Left ventricle myocardium inferior (tissue), 1 donor: Measurements from ENCODE around the gene KRT8. TPM values are rescaled to one million over a fixed set of nuclear protein-coding genes. Genes with fewer than 3 reads are reported as not detected.

Source experiments
- DNase-seq: peaks from one replicate; pipeline ENCODE4 v3.0.0-alpha.2; 2020
- H3K27ac ChIP-seq: fragments of 200-600 bp; replicated peaks from 2 replicates; pipeline ENCODE4 v1.8.0; 2021
- H3K27me3 ChIP-seq: fragments of 200-600 bp; 2 replicates; pipeline ENCODE4 v1.8.0; 2021; ENCODE audit warnings: low read depth
- H3K36me3 ChIP-seq: fragments of 200-600 bp; 2 replicates; pipeline ENCODE4 v1.8.0; 2021
- H3K4me1 ChIP-seq: fragments of 200-600 bp; 2 replicates; pipeline ENCODE4 v1.8.0; 2021
- H3K4me3 ChIP-seq: fragments of 200-600 bp; 2 replicates; pipeline ENCODE4 v1.8.0; 2021; ENCODE audit warnings: mild to moderate bottlenecking, moderate library complexity
- H3K9me3 ChIP-seq: fragments of 200-600 bp; replicated peaks from 2 replicates; pipeline ENCODE4 v1.8.0; 2021
- CTCF ChIP-seq: fragments of 200-600 bp; IDR thresholded peaks from 2 replicates; pipeline ENCODE4 v1.8.0; 2021; ENCODE audit warnings: antibody characterized with exemption, mild to moderate bottlenecking, borderline replicate concordance
- intact Hi-C: fragments of 100-400 bp; cut with micrococcal nuclease; formaldehyde crosslinking; loops from one replicate; pipeline ENCODE4 v1.11.0; 2022
- total RNA-seq: library from RNA; stranded (reverse); fragmentation: NEBNext Ultra II Directional; extraction: Animal tissue kit (Norgen Biotek cat#: 25700); gene quantifications from one replicate; pipeline ENCODE4 v1.2.1, GENCODE V29; 2021
- donor health status: DM: no; HTN: yes; CAD: no; lungs with severe emphysema.

KRT8 gene
- total RNA-seq, 1 donor from 2014 or later, result 63.4 TPM

GRCh38 chr12:52920937-52921336 lies 16.1 kb upstream of the KRT8 start:
- DNase-seq, result no peak
- Histone ChIP-seq H3K4me3 (no peak overlapping the region), H3K27me3 (no peaks in the 10 kb centered on the region), H3K27ac (no peak overlapping the region), H3K36me3 (no peaks in the 10 kb centered on the region), H3K4me1 (peaks cover 14% of the 10 kb centered on the region), H3K9me3 (no peaks in the 10 kb centered on the region)
- TF ChIP-seq CTCF, result no peak
- intact Hi-C loops, result no loop called here

- DNase-seq, result no peak
- H3K27me3 ChIP-seq, result no peaks in the 10 kb centered on the region
- no peaks in the 10 kb centered on the region for H3K9me3 ChIP-seq
- TF ChIP-seq CTCF, result no peak
- no peak overlapping the region for H3K27ac ChIP-seq
- H3K4me1 ChIP-seq, result no peaks in the 10 kb centered on the region
- no peak overlapping the region for H3K4me3 ChIP-seq
- no peaks in the 10 kb centered on the region for H3K36me3 ChIP-seq
- intact Hi-C loops, result no loop called here
Measured at GRCh38 chr12:52918784-52919183, 13.9 kb upstream of the KRT8 start.

- Histone ChIP-seq H3K9me3 (no peaks in the 10 kb centered on the region), H3K27me3 (no peaks in the 10 kb centered on the region), H3K4me1 (no peaks in the 10 kb centered on the region), H3K27ac (no peak overlapping the region), H3K36me3 (no peaks in the 10 kb centered on the region), H3K4me3 (no peak overlapping the region)
- intact Hi-C loops, result no loop called here
- TF ChIP-seq CTCF, result no peak
- no peak for DNase-seq
Measured at GRCh38 chr12:52918351-52918750, 13.5 kb upstream of the KRT8 start.

- no peak for DNase-seq
- intact Hi-C loops, result no loop called here
- H3K36me3 ChIP-seq, result no peaks in the 10 kb centered on the region
- no peak overlapping the region for H3K27ac ChIP-seq
- H3K4me1 ChIP-seq, result no peaks in the 10 kb centered on the region
- no peak overlapping the region for H3K4me3 ChIP-seq
- no peaks in the 10 kb centered on the region for H3K27me3 ChIP-seq
- no peaks in the 10 kb centered on the region for H3K9me3 ChIP-seq
- no peak for TF ChIP-seq CTCF
Measured at GRCh38 chr12:52917800-52918199, 12.9 kb upstream of the KRT8 start.

- H3K27me3 ChIP-seq, result no peaks in the 10 kb centered on the region
- no peaks in the 10 kb centered on the region for H3K4me1 ChIP-seq
- H3K9me3 ChIP-seq, result no peaks in the 10 kb centered on the region
- H3K36me3 ChIP-seq, result no peaks in the 10 kb centered on the region
- intact Hi-C loops, result no loop called here
- TF ChIP-seq CTCF, result no peak
- no peak overlapping the region for H3K4me3 ChIP-seq
- DNase-seq, result no peak
- H3K27ac ChIP-seq, result no peak overlapping the region
Measured at GRCh38 chr12:52916216-52916615, 11.3 kb upstream of the KRT8 start.

- Histone ChIP-seq H3K9me3 (no peaks in the 10 kb centered on the region), H3K36me3 (no peaks in the 10 kb centered on the region), H3K27ac (no peak overlapping the region), H3K27me3 (no peaks in the 10 kb centered on the region), H3K4me1 (no peaks in the 10 kb centered on the region), H3K4me3 (no peak overlapping the region)
- DNase-seq, result no peak
- intact Hi-C loops, result no loop called here
- TF ChIP-seq CTCF, result no peak
Measured at GRCh38 chr12:52915637-52916036, 10.8 kb upstream of the KRT8 start.
